Measurements from ENCODE around the gene DLGAP1.
"Not testable (repeated sequence)": the region's sequence is repeated elsewhere in the genome, so short reads cannot be mapped to it uniquely, and the experiment has no call there.

DLGAP1 gene

GRCh38 chr18:4391859-4392258, 63.2 kb downstream of the DLGAP1 start:
- in situ Hi-C loops (cut with HindIII; ENCODE audit: low sequenced_read_pairs): no loop called here

DNA sequence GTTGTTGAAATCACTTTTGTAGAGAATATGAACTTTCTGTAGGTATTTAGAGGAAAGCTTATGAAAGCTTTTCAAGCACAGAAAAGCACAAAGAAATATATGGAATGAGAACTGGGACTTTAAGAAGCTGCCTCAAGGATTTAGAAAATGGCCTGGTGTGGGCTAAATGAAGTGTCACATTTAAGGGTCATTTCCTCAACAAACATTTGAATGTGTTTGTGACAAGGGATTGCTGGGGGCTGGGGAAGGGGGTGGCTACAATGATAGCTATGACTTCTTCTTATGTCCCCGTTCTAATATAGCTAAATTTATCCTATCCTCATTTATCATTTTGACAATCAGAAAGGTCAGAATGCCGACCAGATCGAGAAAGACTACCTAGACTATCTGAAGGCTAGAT, 69.2 kb downstream of the DLGAP1 start:
- in situ Hi-C loops (cut with HindIII; ENCODE audit: low sequenced_read_pairs): no loop called here

DNA sequence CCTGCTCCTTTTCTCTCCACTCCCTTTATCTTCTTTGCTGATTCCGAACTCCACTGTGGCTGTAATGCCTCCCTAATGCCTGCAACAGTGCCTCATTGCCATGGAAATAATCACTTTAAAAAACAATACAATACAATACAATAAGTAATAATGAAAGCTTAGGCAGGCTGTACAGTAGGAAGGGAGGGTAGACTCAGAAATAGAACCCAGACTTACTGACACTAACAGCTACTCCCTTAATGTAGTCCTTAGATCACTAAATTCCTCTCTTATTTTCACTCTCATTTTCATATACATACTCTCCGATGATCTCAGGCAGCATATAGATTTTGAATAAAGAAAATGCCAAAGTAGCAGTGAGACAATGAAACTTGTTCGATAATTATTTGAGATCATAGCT, 70.2 kb downstream of the DLGAP1 start:
- in situ Hi-C loops (cut with HindIII; ENCODE audit: low sequenced_read_pairs): no loop called here

- in situ Hi-C loops (cut with HindIII; ENCODE audit: low sequenced_read_pairs): no loop called here
These were observed 80.5 kb downstream of the DLGAP1 start for GRCh38 chr18:4374564-4374963.

- in situ Hi-C loops (cut with HindIII; ENCODE audit: low sequenced_read_pairs): no loop called here
These were observed 85.4 kb downstream of the DLGAP1 start for GRCh38 chr18:4369705-4370104.

DNA sequence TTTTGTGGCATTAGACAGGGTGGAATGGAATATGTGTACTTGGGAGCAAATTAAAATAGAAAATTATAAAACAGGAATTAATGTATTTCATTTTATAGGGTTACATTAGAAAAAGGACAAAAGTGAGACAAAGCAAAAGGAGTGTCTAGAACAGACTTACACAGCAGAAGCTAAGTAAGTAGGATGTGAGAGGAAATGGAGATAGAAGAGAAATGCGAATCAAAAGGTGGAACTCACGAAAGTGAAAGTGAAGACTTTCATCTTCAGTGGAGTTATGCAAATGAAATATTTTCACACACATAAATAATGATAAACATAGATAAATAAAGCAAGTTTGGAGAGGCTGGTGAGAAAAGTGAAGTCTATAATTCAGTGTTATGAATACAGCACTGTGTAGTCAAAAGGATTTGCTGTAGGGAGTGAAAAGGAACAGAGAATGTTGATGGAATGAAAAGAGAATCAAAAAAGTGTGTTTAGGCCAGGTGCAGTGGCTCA, 94.8 kb downstream of the DLGAP1 start:
- in situ Hi-C loops (cut with HindIII; ENCODE audit: low sequenced_read_pairs): no loop called here

DNA sequence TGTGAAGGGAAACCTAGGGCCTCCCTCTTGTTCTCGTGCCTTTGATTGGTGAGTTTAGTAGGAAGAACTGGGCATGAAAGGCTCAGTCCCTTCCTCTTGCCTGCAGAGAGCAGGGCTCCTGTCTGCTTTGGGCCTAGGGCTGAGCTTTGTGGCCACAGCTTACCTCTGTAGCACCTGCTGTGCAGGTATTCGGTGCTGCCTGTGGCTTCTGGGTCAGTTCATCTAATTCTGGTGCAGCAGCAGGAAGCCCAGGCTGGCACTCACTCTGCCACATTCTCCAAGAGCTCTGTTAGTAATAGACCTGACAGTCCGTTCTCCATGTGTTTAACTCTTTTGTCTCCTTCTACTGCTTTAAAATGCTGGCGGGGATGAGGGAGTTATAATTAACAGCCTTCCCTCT, 96.5 kb downstream of the DLGAP1 start:
- in situ Hi-C loops (cut with HindIII; ENCODE audit: low sequenced_read_pairs): no loop called here

DNA sequence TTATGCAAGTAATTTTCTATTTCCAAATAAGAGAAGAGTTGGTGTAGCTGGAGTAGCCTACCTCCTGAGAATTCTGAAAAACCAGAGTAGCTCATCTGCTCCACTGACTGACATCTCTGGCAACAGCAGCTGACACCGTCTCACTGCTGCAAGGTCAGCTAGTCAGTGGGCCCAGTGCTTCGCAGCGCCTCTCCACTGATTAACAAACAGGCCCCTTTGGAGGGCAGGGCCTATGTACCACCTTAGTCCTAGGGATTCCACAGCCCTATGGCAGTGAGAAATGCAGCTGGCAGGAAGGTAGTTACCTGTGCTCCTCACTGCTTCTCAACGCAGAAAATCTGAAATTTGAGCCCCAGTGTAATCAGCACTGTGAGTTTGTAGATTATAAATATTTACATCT, 97.5 kb downstream of the DLGAP1 start:
- in situ Hi-C loops (cut with HindIII; ENCODE audit: low sequenced_read_pairs): no loop called here

GRCh38 chr18:4356929-4357328, 98.2 kb downstream of the DLGAP1 start:
- in situ Hi-C loops (cut with HindIII; ENCODE audit: low sequenced_read_pairs): no loop called here

GRCh38 chr18:4353853-4354418, 101.2 kb downstream of the DLGAP1 start:
- in situ Hi-C loops (cut with HindIII; ENCODE audit: low sequenced_read_pairs): no loop called here

- in situ Hi-C loops (cut with HindIII; ENCODE audit: low sequenced_read_pairs): no loop called here
These were observed 102.2 kb downstream of the DLGAP1 start for GRCh38 chr18:4352746-4353551.

DNA sequence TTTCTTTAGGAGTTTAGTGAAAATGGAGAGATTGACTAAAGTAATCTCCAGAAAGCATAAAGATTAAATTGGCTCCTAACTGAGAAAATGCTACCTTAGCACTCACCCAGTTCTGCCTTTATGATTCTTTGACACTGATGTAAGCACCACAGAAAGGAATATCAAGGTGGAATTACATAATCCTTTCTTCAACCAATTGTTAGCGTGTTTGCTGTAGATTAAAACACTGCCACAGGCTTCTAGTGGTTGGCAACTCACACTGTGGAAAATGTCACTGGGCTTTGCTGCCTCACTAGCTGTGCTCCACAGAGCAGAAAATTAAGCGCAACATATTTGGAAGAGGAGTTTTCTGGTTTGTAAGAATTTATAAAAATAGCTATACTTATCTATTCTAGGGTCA, 104.1 kb downstream of the DLGAP1 start:
- in situ Hi-C loops (cut with HindIII; ENCODE audit: low sequenced_read_pairs): no loop called here

- in situ Hi-C loops (cut with HindIII; ENCODE audit: low sequenced_read_pairs): no loop called here
These were observed 119.7 kb downstream of the DLGAP1 start for GRCh38 chr18:4335386-4335785.

DNA sequence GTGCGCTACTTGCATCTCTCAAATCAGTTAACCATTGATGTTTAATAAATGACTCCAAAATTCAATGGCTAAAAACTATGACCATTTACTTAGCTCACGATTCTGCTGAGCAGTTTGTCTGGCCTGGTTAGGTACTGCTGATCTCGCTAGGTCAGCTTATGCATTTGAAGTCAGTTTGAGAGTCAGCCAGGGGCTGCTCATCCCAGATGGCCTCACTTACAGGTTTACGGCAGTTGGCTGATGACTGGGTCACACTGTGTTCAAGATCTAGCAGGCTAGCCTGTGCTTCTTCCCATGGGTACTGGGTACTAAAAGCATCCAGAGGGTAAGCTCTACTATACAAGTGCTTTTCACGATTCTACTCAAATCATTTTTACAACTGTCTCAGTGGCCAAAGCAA, 122.1 kb downstream of the DLGAP1 start:
- in situ Hi-C loops (cut with HindIII; ENCODE audit: low sequenced_read_pairs): no loop called here

DNA sequence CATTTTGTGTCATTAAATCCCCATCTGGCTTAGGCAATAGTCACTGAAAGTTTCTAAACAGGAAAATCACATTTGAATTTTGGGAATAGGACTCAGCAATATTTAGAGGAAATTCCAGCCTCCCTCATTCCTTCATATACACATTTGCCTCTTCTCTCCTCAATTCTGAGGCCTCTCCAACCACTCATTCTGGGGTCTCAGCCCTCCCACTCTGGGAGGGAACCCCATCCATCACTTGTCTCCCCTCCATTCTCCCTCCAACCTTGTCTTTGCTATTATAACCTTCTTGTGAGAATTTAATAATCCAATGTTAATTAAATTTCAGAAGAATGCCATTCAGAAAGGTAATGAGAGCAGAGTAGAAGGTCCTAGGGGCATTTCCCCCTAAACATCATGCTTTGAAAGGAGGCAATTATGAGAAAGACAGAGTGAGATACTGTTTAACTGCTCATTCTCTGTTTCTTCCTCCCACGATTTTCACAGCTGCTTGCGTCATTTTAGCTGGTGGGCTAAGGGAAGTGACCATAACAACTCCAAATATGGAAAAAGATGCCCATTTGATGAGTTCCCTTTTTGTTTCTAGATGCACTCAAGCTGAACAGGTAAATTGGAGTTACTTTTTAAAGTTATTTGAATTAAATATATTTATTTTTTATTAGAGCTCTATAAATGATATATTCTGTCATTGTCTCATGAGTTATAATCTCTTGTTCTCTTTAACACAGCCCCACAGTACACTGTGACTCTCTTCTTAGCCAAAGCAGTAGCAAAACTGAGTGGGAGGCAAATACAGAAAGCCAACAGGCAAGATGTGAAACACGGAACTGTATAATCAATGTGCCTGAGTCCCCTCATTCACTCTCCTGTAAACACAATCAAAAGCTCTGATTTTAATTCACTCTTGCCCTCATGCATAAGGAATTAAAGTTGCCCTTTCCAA, 135.1 kb downstream of the DLGAP1 start:
- in situ Hi-C loops (cut with HindIII; ENCODE audit: low sequenced_read_pairs): no loop called here

DNA sequence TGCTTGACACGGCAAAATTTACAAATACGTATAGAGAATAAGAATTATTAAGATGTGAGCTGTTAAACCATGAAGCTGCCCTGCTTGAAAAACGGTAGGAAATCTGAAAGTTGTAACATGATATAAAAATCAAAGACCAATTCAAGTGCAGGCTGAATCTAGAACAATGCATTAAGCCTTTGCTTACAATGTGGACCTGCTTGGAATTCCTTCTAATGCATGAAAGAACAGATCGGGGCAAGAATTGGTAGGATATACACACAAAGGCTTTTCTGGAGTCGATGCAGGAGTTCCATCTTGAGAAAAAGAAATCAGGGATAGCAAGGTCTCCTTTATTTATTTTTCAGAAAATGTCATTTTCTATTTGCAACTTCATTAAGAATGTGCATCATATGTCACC, 136.8 kb downstream of the DLGAP1 start:
- in situ Hi-C loops (cut with HindIII; ENCODE audit: low sequenced_read_pairs): no loop called here

DNA sequence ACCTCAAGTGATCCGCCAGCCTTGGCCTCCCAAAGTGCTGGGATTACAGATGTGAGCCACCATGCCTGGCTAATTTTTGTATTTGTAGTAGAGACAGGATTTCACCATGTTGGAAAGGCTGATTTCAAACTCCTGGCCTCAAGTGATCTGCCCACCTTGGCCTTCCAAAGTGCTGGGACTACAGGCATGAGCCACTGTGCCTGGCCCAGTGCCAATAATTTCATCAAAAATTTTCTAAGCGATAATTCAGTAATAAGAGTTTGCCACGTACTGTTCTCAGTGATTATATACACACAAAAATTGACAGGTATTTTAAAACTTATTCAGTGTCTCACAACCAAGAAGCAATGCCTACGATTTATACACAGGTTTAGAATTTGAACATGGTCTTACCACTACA, 143.2 kb downstream of the DLGAP1 start:
- in situ Hi-C loops (cut with HindIII; ENCODE audit: low sequenced_read_pairs): not testable (repeated sequence)

GRCh38 chr18:4311136-4311535, 144.0 kb downstream of the DLGAP1 start:
- in situ Hi-C loops (cut with HindIII; ENCODE audit: low sequenced_read_pairs): no loop called here

DNA sequence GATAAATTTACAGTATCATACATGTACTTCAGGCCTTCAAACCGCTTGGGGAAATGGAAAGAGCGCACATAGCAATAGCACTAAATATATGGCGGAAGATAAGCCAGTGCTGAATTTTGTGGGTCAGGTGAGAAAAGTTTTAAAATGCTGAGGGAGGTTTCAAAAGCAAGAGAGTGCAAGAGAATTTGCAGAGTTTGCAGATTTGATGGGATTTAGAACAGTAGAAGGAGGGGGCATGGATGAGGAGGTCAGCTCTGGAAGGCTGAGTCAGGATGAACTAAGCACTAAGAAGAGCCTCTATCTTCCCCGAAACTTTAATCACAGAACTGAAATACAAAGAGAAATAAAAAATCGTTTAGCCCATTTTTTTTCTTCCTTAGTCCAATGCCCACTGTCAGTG, 145.9 kb downstream of the DLGAP1 start:
- in situ Hi-C loops (cut with HindIII; ENCODE audit: low sequenced_read_pairs): no loop called here

GRCh38 chr18:4308576-4308975, 146.5 kb downstream of the DLGAP1 start:
- in situ Hi-C loops (cut with HindIII; ENCODE audit: low sequenced_read_pairs): no loop called here

GRCh38 chr18:4299395-4299794, 155.7 kb downstream of the DLGAP1 start:
- in situ Hi-C loops (cut with HindIII; ENCODE audit: low sequenced_read_pairs): no loop called here

All from DLD1 (cell line).